Measurements from ENCODE around the gene OTULIN. TPM values are rescaled to one million over a fixed set of nuclear protein-coding genes. Genes with fewer than 3 reads are reported as not detected.

Gene OTULIN
- total RNA-seq, 1 donor from 2014 or later = 75.6 TPM

GRCh38 chr5:14714706-14715105 is 50.2 kb downstream of the OTULIN start:
- intact Hi-C loops (cut with micrococcal nuclease) = no loop called here

GRCh38 chr5:14715481-14715880 is 51.0 kb downstream of the OTULIN start:
- intact Hi-C loops (cut with micrococcal nuclease) = no loop called here

- intact Hi-C loops (cut with micrococcal nuclease) = no loop called here
Observed at GRCh38 chr5:14716755-14717752, 52.5 kb downstream of the OTULIN start.

- intact Hi-C loops (cut with micrococcal nuclease) = no loop called here
Observed at GRCh38 chr5:14718778-14719177, 54.3 kb downstream of the OTULIN start.

DNA sequence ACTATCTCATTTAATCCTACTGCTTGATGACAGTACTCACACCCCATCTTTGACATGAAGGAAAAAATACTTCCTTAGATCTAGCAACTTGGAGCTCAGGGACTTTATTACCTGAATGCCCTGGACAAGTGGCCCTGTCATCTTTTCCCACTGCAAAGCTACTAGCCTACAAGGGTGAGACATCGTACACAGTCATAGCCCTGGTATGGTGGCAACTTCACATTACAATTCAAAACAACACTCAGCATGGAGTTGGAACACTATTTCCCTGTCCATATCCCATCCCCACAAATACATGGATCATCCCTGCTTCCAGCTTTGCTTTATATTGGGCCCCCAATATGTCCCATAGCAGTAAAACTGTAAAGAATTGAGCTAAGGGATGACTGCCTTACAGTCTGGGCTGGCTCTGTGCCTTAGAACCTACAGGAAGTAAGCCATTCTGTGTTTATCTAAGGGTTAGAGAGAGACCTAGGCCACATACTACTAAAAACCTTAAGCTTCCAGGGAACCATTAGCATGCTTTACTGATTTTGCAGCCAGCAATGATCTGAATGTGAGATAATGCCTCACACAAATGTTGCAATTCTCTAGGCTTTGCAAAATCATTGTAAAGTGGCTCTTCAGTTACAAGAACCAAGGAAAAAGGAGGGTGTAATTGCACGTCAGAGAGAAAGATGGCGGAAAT is 55.9 kb downstream of the OTULIN start:
- intact Hi-C loops (cut with micrococcal nuclease) = no loop called here

DNA sequence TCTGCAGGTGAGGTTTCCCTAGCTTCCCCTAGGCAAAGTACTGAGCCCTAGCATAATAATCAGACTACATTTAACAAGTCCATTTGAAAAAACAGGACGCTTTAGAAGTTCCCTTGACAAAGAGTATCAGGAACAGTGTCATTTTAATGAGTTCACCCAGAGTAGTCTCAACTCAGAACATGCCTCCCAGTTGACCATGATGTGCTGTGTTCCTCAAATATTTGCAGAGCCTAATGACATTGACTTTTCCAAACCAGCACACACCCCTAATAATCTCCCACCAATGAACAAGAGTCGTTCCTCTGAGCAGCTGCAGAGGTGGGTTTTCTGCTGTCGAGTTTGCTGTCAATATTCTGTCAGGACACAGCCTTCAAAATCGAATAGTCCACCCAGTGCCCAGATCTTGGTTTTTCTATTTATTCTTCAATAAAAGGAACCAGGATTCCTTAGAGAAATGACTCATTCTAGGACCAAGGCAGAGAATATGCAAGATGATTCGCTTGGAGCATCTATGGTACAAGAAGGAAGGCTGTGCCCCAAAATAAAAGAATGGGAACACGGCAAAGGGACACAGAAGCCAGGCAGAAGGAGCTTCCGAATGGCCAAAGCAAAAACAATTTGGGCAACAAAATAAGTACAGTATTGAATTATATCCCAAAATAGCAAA is 57.6 kb downstream of the OTULIN start:
- intact Hi-C loops (cut with micrococcal nuclease) = no loop called here

DNA sequence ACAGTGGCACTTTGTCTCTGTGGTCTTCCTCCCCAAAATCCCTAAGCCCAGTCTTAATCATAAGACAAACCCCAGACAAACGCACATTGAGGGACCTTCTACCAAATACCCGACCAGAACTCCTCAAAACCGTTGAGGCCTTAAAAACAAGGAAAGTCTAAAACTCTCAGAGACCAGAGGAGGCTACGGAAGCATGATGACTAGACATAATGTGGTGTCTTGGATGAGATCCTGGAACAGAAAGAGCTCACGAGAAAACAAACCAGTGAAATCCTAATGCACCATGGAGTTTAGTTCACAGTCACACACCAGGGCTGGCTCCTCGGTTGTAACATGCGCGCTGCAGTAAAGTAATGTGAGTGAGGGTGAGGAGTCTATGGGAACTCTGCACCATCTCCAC is 58.4 kb downstream of the OTULIN start:
- intact Hi-C loops (cut with micrococcal nuclease) = no loop called here

GRCh38 chr5:14723701-14724132 is 59.2 kb downstream of the OTULIN start:
- intact Hi-C loops (cut with micrococcal nuclease) = no loop called here

- intact Hi-C loops (cut with micrococcal nuclease) = no loop called here
Observed at GRCh38 chr5:14724633-14725032, 60.1 kb downstream of the OTULIN start.

- intact Hi-C loops (cut with micrococcal nuclease) = no loop called here
Observed at GRCh38 chr5:14726066-14726838, 61.7 kb downstream of the OTULIN start.

- intact Hi-C loops (cut with micrococcal nuclease) = loop anchor here (1.0 kb wide), 10 partner anchors 21 to 375 kb away; no protein-coding TSS in a partner anchor
Observed at GRCh38 chr5:14727428-14727865, 62.9 kb downstream of the OTULIN start.

DNA sequence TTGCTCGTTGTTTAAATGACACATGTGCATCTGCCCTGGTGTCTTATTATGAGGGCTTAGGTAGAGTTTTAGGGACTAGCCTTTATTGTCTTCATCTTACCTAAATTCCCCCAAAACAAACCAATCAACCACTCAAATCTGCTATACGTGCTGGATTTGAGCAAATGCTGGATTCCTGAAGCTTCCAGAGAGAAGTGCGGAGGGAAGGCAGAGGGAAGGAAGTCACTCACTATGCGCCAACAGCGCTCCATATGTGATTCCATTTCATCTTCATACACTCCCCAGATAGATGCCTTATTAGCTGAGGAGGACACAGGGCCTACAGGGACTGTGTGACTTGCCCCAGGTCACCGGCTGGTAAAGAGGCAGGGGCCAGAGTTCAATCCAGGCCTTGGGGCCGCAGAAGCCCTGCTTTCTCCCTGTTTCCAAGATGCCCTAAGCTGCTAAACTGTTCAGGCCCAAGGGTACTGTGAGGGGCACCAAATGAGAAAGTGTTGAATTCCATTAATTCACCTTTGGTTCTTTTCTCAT is 63.5 kb downstream of the OTULIN start:
- intact Hi-C loops (cut with micrococcal nuclease) = loop anchor here (1.0 kb wide), 10 partner anchors 22 to 376 kb away; no protein-coding TSS in a partner anchor

DNA sequence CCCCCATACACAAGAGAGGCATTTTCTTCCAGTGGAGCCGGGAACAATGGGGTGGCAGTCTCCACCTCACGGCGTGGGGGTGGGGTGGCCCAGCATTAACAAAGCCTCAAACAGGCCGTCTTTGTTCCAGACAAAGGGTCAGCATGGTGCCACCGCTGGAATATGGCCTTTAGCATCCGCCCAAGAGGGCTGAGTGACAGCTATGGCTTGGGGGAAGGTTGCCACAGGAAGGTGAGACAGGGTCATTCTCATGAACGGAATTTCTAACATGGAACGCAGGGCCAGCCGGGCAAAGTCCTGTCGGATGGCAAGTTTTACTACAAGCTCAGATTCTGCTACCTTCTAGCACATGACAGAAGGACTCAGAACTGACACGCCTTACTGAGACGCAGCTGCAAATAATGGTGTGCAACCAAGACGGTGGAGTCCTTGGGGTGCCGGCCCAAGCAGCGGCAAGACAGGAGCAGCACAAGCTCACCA is 64.0 kb downstream of the OTULIN start:
- intact Hi-C loops (cut with micrococcal nuclease) = no loop called here

GRCh38 chr5:14729448-14730385 is 65.2 kb downstream of the OTULIN start:
- intact Hi-C loops (cut with micrococcal nuclease) = no loop called here

- intact Hi-C loops (cut with micrococcal nuclease) = no loop called here
Observed at GRCh38 chr5:14730466-14730865, 65.9 kb downstream of the OTULIN start.

GRCh38 chr5:14730881-14731280 is 66.4 kb downstream of the OTULIN start:
- intact Hi-C loops (cut with micrococcal nuclease) = no loop called here

- intact Hi-C loops (cut with micrococcal nuclease) = no loop called here
Observed at GRCh38 chr5:14732991-14733390, 68.5 kb downstream of the OTULIN start.

- intact Hi-C loops (cut with micrococcal nuclease) = no loop called here
Observed at GRCh38 chr5:14733661-14734060, 69.1 kb downstream of the OTULIN start.

- intact Hi-C loops (cut with micrococcal nuclease) = no loop called here
Observed at GRCh38 chr5:14734396-14734795, 69.9 kb downstream of the OTULIN start.

Data from T-helper 1 cell treated with Interleukin-12 subunit alpha and Interleukin-12 subunit beta and Interleukin-4 antibody, amounts not matched to agents 30 ng/mL and 1 ng/mL, for 36 hours (primary cell).